22Rv1 (cell line): Measurements from ENCODE around the gene BRAT1.

Experiments used
- ZFX ChIP-seq: fragments of 450-650 bp; IDR thresholded peaks from 2 replicates; pipeline ENCODE4 v1.6.1; 2017; ENCODE audit warnings: antibody characterized with exemption, borderline replicate concordance
- TF ChIP-seq, protein P1 (sequence below): fragments of 450-650 bp; IDR thresholded peaks from 2 replicates; pipeline ENCODE4 v1.5.1; 2017; ENCODE audit warnings: mild to moderate bottlenecking

GRCh38 chr7:2528481-2529095 is 26.7 kb downstream of the BRAT1 start:
- TF ChIP-seq, protein P1, sequence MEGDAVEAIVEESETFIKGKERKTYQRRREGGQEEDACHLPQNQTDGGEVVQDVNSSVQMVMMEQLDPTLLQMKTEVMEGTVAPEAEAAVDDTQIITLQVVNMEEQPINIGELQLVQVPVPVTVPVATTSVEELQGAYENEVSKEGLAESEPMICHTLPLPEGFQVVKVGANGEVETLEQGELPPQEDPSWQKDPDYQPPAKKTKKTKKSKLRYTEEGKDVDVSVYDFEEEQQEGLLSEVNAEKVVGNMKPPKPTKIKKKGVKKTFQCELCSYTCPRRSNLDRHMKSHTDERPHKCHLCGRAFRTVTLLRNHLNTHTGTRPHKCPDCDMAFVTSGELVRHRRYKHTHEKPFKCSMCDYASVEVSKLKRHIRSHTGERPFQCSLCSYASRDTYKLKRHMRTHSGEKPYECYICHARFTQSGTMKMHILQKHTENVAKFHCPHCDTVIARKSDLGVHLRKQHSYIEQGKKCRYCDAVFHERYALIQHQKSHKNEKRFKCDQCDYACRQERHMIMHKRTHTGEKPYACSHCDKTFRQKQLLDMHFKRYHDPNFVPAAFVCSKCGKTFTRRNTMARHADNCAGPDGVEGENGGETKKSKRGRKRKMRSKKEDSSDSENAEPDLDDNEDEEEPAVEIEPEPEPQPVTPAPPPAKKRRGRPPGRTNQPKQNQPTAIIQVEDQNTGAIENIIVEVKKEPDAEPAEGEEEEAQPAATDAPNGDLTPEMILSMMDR = no peak
- no peak for TF ChIP-seq ZFX
